ENCODE measurements around the gene RNF111.
"Not testable (repeated sequence)": the region's sequence is repeated elsewhere in the genome, so short reads cannot be mapped to it uniquely, and the experiment has no call there.

RNF111 gene

GRCh38 chr15:59063042-59063441, 75.6 kb downstream of the RNF111 start:
- no peak for DNase-seq

- DNase-seq: no peak
Observed at GRCh38 chr15:59069430-59069829, 82.0 kb downstream of the RNF111 start.

GRCh38 chr15:59074607-59075006, 87.1 kb downstream of the RNF111 start:
- DNase-seq: no peak

GRCh38 chr15:59087731-59088130, 100.3 kb downstream of the RNF111 start:
- DNase-seq: no peak

- no peak for DNase-seq
Observed at GRCh38 chr15:59094077-59094476, 106.6 kb downstream of the RNF111 start.

GRCh38 chr15:59096429-59096828, 109.0 kb downstream of the RNF111 start:
- no peak for DNase-seq

DNA sequence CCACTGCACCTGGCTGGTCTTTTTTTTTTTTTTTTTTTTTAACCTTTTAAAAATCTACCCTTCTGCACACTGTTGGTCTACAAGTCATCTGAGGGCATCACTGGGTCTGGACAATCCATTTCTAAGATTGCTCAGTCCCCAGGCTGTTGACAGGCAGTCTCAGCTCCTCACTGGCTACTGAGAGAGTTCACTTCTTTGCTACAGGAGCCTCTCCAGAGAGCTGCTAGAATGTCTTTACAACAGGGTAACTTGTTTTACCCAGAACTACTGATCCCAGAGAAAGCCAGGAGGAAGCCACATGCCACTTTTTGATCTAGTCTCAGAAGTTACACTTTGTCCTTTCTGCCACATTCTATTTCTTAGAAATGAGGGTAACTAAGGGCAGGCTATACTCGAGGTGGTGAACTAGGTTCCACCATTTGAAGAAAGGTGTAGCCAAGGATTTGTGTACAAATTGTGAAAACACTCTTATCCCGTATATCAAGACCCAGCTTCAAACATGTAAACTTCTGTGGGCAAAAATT, 111.8 kb downstream of the RNF111 start:
- DNase-seq: no peak

GRCh38 chr15:59104602-59104911, 117.1 kb downstream of the RNF111 start:
- DNase-seq: no peak

- DNase-seq: peak; percentile 84
Observed at GRCh38 chr15:59104912-59105732, 117.7 kb downstream of the RNF111 start, which contains the start of gene CCNB2. Gene CCNB2 (plus strand): TSS chr15:59105146. CDS start chr15:59105269, 123 bp downstream.

- no peak for DNase-seq
Observed at GRCh38 chr15:59105854-59106253, 118.4 kb downstream of the RNF111 start.

GRCh38 chr15:59111251-59111650, 123.8 kb downstream of the RNF111 start:
- DNase-seq: no peak

DNA sequence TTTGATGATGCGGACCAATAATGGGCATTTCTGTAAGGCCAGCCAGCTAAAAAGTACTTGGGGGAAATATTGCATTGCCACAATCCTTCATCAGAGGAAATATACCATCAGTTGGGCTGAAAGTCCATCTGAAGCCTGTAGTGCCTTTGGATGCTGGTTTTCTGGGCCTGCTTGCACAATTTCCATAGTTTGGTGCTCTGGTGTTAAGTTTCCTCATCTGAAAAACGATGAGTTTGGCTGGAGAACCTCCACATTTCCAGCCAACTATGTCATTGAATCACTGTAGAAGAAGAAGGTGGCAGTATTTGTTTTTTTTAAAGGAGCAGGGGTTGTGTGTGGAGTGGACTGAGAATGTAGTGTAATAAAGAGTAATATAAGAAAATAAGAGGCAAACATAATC, 127.6 kb downstream of the RNF111 start:
- no peak for DNase-seq

- DNase-seq: no peak
Observed at GRCh38 chr15:59116141-59116540, 128.7 kb downstream of the RNF111 start.

GRCh38 chr15:59116771-59117170, 129.3 kb downstream of the RNF111 start:
- DNase-seq: no peak

- no peak for DNase-seq
Observed at GRCh38 chr15:59119625-59120024, 132.2 kb downstream of the RNF111 start.

DNA sequence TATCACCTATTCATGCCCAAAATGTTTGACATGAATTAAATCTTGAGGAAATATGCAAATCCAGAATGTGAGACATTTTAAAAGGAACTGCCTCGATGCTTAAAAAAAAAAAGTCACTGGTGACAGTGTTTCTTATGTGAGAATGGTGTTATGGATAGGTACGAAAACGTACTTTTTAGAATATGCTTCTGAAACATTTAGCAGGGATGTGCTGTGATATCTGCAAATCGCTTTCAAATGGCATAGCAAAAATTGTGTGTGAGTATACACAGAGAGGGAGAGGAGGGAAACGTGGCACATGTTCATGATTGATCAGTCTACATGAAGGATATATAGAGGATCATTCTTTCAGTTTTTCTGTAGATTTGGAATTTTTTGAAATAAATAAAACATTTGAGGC, 133.5 kb downstream of the RNF111 start:
- DNase-seq: no peak

GRCh38 chr15:59124261-59124660, 136.8 kb downstream of the RNF111 start:
- no peak for DNase-seq

GRCh38 chr15:59125683-59126082, 138.2 kb downstream of the RNF111 start:
- DNase-seq: not testable (repeated sequence)

- DNase-seq: not testable (repeated sequence)
Observed at GRCh38 chr15:59127255-59127654, 139.8 kb downstream of the RNF111 start.

DNA sequence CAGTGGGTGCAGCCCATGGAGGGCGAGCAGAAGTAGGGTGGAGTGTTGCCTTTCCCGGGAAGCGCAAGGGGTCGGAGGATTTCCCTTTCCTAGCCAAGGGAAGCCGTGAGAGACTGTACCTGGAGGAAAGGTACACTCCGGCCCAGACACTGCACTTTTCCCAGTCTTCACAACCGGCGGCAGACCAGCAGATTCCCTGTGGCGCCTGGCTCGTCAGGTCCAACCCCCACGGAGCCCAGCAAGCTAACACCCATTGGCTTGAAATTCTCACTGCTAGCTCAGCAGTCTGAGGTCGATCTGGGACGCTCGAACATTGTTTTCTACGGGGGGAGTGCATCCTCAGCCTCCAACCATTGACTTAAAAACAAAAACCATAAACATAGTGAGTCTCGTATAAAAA, 144.0 kb downstream of the RNF111 start:
- DNase-seq: no peak

GRCh38 chr15:59131969-59132562, 144.6 kb downstream of the RNF111 start:
- no peak for DNase-seq

GRCh38 chr15:59133929-59134427, 146.5 kb downstream of the RNF111 start:
- DNase-seq: no peak

- no peak for DNase-seq
Observed at GRCh38 chr15:59137566-59137965, 150.1 kb downstream of the RNF111 start.

DNA sequence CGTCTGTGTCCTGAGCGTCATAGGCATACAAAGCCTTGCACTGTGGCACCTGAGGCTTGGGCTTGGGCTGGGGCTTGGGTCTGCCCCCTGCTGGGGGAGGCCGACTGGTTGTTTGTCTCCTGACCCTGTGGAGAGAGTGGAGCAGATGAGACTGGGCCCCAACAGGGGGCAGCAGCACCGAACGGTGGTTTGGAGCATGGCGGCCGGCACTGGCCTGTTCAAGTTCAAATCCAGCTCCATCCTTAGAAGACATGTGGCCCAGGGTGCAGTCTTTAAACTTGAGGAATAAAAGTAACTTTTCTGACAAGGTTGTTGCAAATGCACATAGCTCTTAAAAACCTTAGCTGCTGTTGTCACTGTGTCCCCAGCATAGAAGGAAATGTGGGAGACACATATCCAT, 150.8 kb downstream of the RNF111 start:
- peak; percentile 64 for DNase-seq
